ENCODE measurements around the gene AKAP12.

AKAP12 gene

GRCh38 chr6:151284012-151284411, 44.2 kb downstream of the AKAP12 start:
- DNase-seq, result no peak

GRCh38 chr6:151284548-151285017, 44.8 kb downstream of the AKAP12 start:
- DNase-seq, result no peak

GRCh38 chr6:151285122-151285521, 45.4 kb downstream of the AKAP12 start:
- no peak for DNase-seq

- DNase-seq, result no peak
Observed at GRCh38 chr6:151286214-151286613, 46.4 kb downstream of the AKAP12 start.

GRCh38 chr6:151288712-151289398, 49.1 kb downstream of the AKAP12 start:
- peak; percentile 11 to 29 for DNase-seq

- DNase-seq, result no peak
Observed at GRCh38 chr6:151289399-151290007, 49.7 kb downstream of the AKAP12 start.

GRCh38 chr6:151290877-151291721, 51.3 kb downstream of the AKAP12 start:
- DNase-seq, result no peak

- no peak for DNase-seq
Observed at GRCh38 chr6:151291722-151292059, 51.9 kb downstream of the AKAP12 start.

- no peak for DNase-seq
Observed at GRCh38 chr6:151292974-151293687, 53.4 kb downstream of the AKAP12 start.

- no peak for DNase-seq
Observed at GRCh38 chr6:151293688-151294016, 53.9 kb downstream of the AKAP12 start.

- DNase-seq, result no peak
Observed at GRCh38 chr6:151294561-151295101, 54.9 kb downstream of the AKAP12 start.

GRCh38 chr6:151297886-151298285, 58.1 kb downstream of the AKAP12 start:
- DNase-seq, result no peak

- DNase-seq, result no peak
Observed at GRCh38 chr6:151299011-151299410, 59.2 kb downstream of the AKAP12 start.

- no peak for DNase-seq
Observed at GRCh38 chr6:151300267-151300991, 60.7 kb downstream of the AKAP12 start.

GRCh38 chr6:151301547-151301946, 61.8 kb downstream of the AKAP12 start:
- no peak for DNase-seq

- DNase-seq, result no peak
Observed at GRCh38 chr6:151303231-151303630, 63.5 kb downstream of the AKAP12 start.

- no peak for DNase-seq
Observed at GRCh38 chr6:151306269-151306783, 66.6 kb downstream of the AKAP12 start.

- DNase-seq, result no peak
Observed at GRCh38 chr6:151307501-151307900, 67.7 kb downstream of the AKAP12 start.

GRCh38 chr6:151309619-151310018, 69.9 kb downstream of the AKAP12 start:
- no peak for DNase-seq

- no peak for DNase-seq
Observed at GRCh38 chr6:151310279-151310678, 70.5 kb downstream of the AKAP12 start.

GRCh38 chr6:151310852-151311767, 71.3 kb downstream of the AKAP12 start:
- DNase-seq, result no peak

All from activated CD4-positive, alpha-beta T cell treated with anti-CD3 and anti-CD28 coated beads, Interleukin-2, amount 50 U/mL, for 48 hours (primary cell).